Astrocyte (in vitro differentiated cells and primary cell): ENCODE measurements around the gene MAP7D3. TPM values are rescaled to one million over a fixed set of nuclear protein-coding genes. Genes with fewer than 3 reads are reported as not detected.
A peak's percentile ranks its signal among the peaks of the same experiment; 100 is the strongest.

ENCODE experiments used
- DNase-seq: peaks from one replicate; pipeline ENCODE4 v3.0.0-alpha.2; 2010; ENCODE audit warnings: low read depth
- FAIRE-seq: peaks from 2 replicates; lab custom pipeline; 2011; peaks lifted over from hg19 to GRCh38; lab: Jason Lieb, UNC
- H2AFZ ChIP-seq: 2 replicates; pipeline ENCODE4 v1.6.0; 2012; ENCODE audit warnings: low read depth, low read length, inconsistent platforms
- H3K27ac ChIP-seq: 2 replicates; pipeline ENCODE4 v1.5.1; 2011; ENCODE audit warnings: low read depth, low read length, inconsistent platforms
- H3K27me3 ChIP-seq: 2 replicates; pipeline ENCODE4 v1.6.0; 2011; ENCODE audit warnings: low read length, inconsistent platforms; ENCODE audit not compliant: insufficient read depth
- H3K36me3 ChIP-seq: 2 replicates; pipeline ENCODE4 v1.5.1; 2011; ENCODE audit warnings: low read length, inconsistent platforms; ENCODE audit not compliant: insufficient read depth
- H3K4me1 ChIP-seq: 2 replicates; pipeline ENCODE4 v1.5.1; 2011; ENCODE audit warnings: low read length, inconsistent platforms; ENCODE audit not compliant: insufficient read depth
- H3K4me2 ChIP-seq: 2 replicates; pipeline ENCODE4 v1.6.0; 2012; ENCODE audit warnings: low read length, inconsistent platforms
- H3K4me3 ChIP-seq: 2 replicates; pipeline ENCODE4 v1.5.1; 2011; ENCODE audit warnings: low read depth, mild to moderate bottlenecking, low read length, inconsistent platforms; ENCODE audit not compliant: insufficient read depth
- H3K79me2 ChIP-seq: 2 replicates; pipeline ENCODE4 v1.6.0; 2012; ENCODE audit warnings: mild to moderate bottlenecking, low read length, inconsistent platforms; ENCODE audit not compliant: insufficient read depth
- H3K9ac ChIP-seq: 2 replicates; pipeline ENCODE4 v1.6.0; 2012; ENCODE audit warnings: mild to moderate bottlenecking, low read length, inconsistent platforms
- H3K9me3 ChIP-seq: 2 replicates; pipeline ENCODE4 v1.5.1; 2012; ENCODE audit warnings: low read depth, mild to moderate bottlenecking, low read length, inconsistent platforms; ENCODE audit not compliant: insufficient read depth
- H4K20me1 ChIP-seq: 2 replicates; pipeline ENCODE4 v1.6.0; 2012; ENCODE audit warnings: low read length, inconsistent platforms; ENCODE audit not compliant: insufficient read depth
- H3K27ac Mint-ChIP-seq: one replicate; pipeline ENCODE4 v1.8.0; 2021; ENCODE audit warnings: mild to moderate bottlenecking, mixed read lengths; ENCODE audit not compliant: unreplicated experiment
- H3K27me3 Mint-ChIP-seq: one replicate; pipeline ENCODE4 v1.8.0; 2021; ENCODE audit warnings: low read depth, mixed read lengths; ENCODE audit not compliant: unreplicated experiment
- H3K36me3 Mint-ChIP-seq: one replicate; pipeline ENCODE4 v1.8.0; 2021; ENCODE audit warnings: low read depth, mixed read lengths; ENCODE audit not compliant: unreplicated experiment
- H3K4me1 Mint-ChIP-seq: one replicate; pipeline ENCODE4 v1.8.0; 2021; ENCODE audit warnings: low read depth, mixed read lengths; ENCODE audit not compliant: unreplicated experiment
- H3K4me3 Mint-ChIP-seq: one replicate; pipeline ENCODE4 v1.8.0; 2021; ENCODE audit warnings: mild to moderate bottlenecking, moderate library complexity, mixed read lengths; ENCODE audit not compliant: unreplicated experiment
- H3K9me3 Mint-ChIP-seq: one replicate; pipeline ENCODE4 v1.8.0; 2021; ENCODE audit warnings: mild to moderate bottlenecking, mixed read lengths; ENCODE audit not compliant: unreplicated experiment
- EZH2 ChIP-seq: IDR thresholded peaks from 2 replicates; pipeline ENCODE4 v1.6.1; 2012; ENCODE audit warnings: mild to moderate bottlenecking, low read length, inconsistent platforms; ENCODE audit not compliant: insufficient read depth
- total RNA-seq: library from RNA; stranded (reverse); gene quantifications from 2 replicates; pipeline ENCODE4 v1.2.1, GENCODE V29; 2021
- TF ChIP-seq, protein P1 (sequence below): IDR thresholded peaks from 2 replicates; pipeline ENCODE4 v1.5.1; 2011; ENCODE audit warnings: low read depth, mild to moderate bottlenecking, inconsistent platforms, low read length, moderate library complexity; ENCODE audit not compliant: insufficient read depth

The MAP7D3 gene
- total RNA-seq, 1 donor from 2014 or later = 19.4 TPM

GRCh38 chrX:136275553-136275952, 24.4 kb upstream of the MAP7D3 start:
- Histone ChIP-seq H3K4me3 (no peak overlapping the region), H3K27ac (no peak overlapping the region), H3K36me3 (no peaks in the 10 kb centered on the region), H2AFZ (no peak overlapping the region), H3K4me1 (no peaks in the 10 kb centered on the region), H3K4me2 (no peak overlapping the region), H3K9ac (no peak overlapping the region), H4K20me1 (no peaks in the 10 kb centered on the region), H3K27me3 (no peaks in the 10 kb centered on the region), H3K9me3 (no peaks in the 10 kb centered on the region), H3K79me2 (no peaks in the 10 kb centered on the region)
- FAIRE-seq (no peak), DNase-seq (no peak)
- Mint-ChIP-seq H3K27me3 (no peaks in the 10 kb centered on the region), H3K36me3 (no peaks in the 10 kb centered on the region), H3K9me3 (no peaks in the 10 kb centered on the region), H3K4me1 (peaks cover 3% of the 10 kb centered on the region), H3K27ac (no peak overlapping the region), H3K4me3 (no peak overlapping the region)
- TF ChIP-seq, protein P1, sequence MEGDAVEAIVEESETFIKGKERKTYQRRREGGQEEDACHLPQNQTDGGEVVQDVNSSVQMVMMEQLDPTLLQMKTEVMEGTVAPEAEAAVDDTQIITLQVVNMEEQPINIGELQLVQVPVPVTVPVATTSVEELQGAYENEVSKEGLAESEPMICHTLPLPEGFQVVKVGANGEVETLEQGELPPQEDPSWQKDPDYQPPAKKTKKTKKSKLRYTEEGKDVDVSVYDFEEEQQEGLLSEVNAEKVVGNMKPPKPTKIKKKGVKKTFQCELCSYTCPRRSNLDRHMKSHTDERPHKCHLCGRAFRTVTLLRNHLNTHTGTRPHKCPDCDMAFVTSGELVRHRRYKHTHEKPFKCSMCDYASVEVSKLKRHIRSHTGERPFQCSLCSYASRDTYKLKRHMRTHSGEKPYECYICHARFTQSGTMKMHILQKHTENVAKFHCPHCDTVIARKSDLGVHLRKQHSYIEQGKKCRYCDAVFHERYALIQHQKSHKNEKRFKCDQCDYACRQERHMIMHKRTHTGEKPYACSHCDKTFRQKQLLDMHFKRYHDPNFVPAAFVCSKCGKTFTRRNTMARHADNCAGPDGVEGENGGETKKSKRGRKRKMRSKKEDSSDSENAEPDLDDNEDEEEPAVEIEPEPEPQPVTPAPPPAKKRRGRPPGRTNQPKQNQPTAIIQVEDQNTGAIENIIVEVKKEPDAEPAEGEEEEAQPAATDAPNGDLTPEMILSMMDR = no peak
- no peak for TF ChIP-seq EZH2

DNA sequence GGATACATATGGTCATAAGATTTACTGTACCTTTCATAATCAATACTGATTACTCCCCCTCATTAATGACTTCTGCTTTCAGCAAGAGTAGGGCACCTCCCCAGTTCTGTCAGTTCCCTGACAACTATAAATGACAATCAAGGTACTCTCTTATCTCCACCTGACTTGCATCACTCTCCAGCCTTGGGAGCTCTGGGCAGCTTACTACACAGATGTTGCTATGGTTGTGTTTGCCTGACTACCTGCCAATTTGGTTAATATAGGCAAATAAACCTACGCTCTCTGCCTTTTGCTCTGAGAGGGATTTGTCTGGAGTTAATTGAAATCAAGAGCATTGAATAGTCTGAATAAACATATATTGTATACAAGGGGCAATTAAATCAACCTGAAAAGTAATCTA, 22.8 kb upstream of the MAP7D3 start:
- Histone ChIP-seq H3K4me2 (no peak overlapping the region), H3K27ac (no peak overlapping the region), H3K27me3 (no peaks in the 10 kb centered on the region), H4K20me1 (no peaks in the 10 kb centered on the region), H3K9ac (no peak overlapping the region), H3K9me3 (no peaks in the 10 kb centered on the region), H3K36me3 (no peaks in the 10 kb centered on the region), H2AFZ (no peak overlapping the region), H3K4me3 (no peak overlapping the region), H3K4me1 (no peaks in the 10 kb centered on the region), H3K79me2 (no peaks in the 10 kb centered on the region)
- FAIRE-seq (peak; percentile 55), DNase-seq (no peak)
- Mint-ChIP-seq H3K4me3 (no peak overlapping the region), H3K27ac (no peak overlapping the region), H3K36me3 (no peaks in the 10 kb centered on the region), H3K27me3 (no peaks in the 10 kb centered on the region), H3K4me1 (peaks cover 3% of the 10 kb centered on the region), H3K9me3 (no peaks in the 10 kb centered on the region)
- TF ChIP-seq, protein P1 = no peak
- no peak for TF ChIP-seq EZH2

DNA sequence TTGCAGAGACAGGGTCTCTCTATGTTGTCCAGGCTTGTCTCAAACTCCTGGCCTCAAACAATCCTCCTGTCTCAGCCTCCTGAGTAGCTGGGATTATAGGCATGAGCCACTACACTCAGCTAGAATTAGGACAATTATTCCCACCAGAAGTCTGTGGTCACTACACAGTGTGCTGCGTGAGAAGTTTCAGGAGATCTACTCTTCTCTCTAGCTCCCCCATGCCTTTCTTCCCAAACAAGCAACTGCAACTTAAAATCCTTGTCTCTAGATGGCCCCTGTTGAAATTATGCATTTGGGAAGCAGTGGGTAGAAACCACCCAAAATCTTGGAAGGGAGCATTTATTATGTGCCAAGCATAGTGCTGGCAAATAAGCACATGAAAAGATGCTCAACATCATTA, 21.1 kb upstream of the MAP7D3 start:
- H3K36me3 Mint-ChIP-seq = no peaks in the 10 kb centered on the region
- no peak overlapping the region for H3K27ac Mint-ChIP-seq
- TF ChIP-seq, protein P1 = no peak
- TF ChIP-seq EZH2 = no peak
- H3K27me3 Mint-ChIP-seq = no peaks in the 10 kb centered on the region
- Histone ChIP-seq H3K9me3 (no peaks in the 10 kb centered on the region), H3K27ac (no peak overlapping the region), H3K9ac (no peak overlapping the region), H3K4me3 (no peak overlapping the region), H3K79me2 (no peaks in the 10 kb centered on the region), H4K20me1 (no peaks in the 10 kb centered on the region), H2AFZ (no peak overlapping the region), H3K4me1 (no peaks in the 10 kb centered on the region), H3K36me3 (no peaks in the 10 kb centered on the region), H3K27me3 (no peaks in the 10 kb centered on the region), H3K4me2 (no peak overlapping the region)
- DNase-seq (no peak), FAIRE-seq (no peak)
- no peaks in the 10 kb centered on the region for H3K9me3 Mint-ChIP-seq
- H3K4me1 Mint-ChIP-seq = peaks cover 3% of the 10 kb centered on the region
- no peak overlapping the region for H3K4me3 Mint-ChIP-seq
